B cell (primary cell): ENCODE measurements around the gene SLC8B1. TPM values are rescaled to one million over a fixed set of nuclear protein-coding genes. Genes with fewer than 3 reads are reported as not detected.

ENCODE experiments used
- ATAC-seq: fragments of 200-7000 bp; cut with Tn5 transposase; one replicate; pipeline ENCODE4 v1.10.0; 2021; ENCODE audit warnings: low read depth, mild to moderate bottlenecking, moderate number of reproducible peaks, moderate library complexity
- CTCF ChIA-PET: fragments of 350-600 bp; sonication (Branson Sonifier 250); formaldehyde crosslinking; loops from one replicate; lab custom pipeline; 2021; ENCODE audit warnings: antibody characterized with exemption, inconsistent platforms; lab: Charles Lee
- POLR2A ChIA-PET: fragments of 350-600 bp; sonication (Branson Sonifier 250); formaldehyde crosslinking; loops from one replicate; lab custom pipeline; 2021; ENCODE audit warnings: antibody characterized with exemption; lab: Charles Lee
- DNase-seq: peaks from one replicate; pipeline ENCODE4 v3.0.0; 2013
- H2AFZ ChIP-seq: 2 replicates; pipeline ENCODE4 v1.6.1; 2012; ENCODE audit warnings: mild to moderate bottlenecking, low read depth, low read length; ENCODE audit not compliant: insufficient read depth, poor library complexity, severe bottlenecking
- H3K27ac ChIP-seq, 2 donors: 1 replicate in 1 of 2; 2 replicates in 1 of 2; pipeline ENCODE4 v1.5.1; 2012 to 2013; ENCODE audit warnings: low read length in 2 of 2, mild to moderate bottlenecking in 2 of 2, moderate library complexity in 1 of 2
- H3K27me3 ChIP-seq, 4 experiments: fragments of 200-600 bp in 1 of 4; sonication (generic) in 1 of 4; replicated peaks in 1 of 4; 1 replicate in 2 of 4; 2 replicates in 2 of 4; pipeline versions ENCODE4 v1.6.1 to v1.7.0; 2013 to 2016; ENCODE audit warnings: low read length in 3 of 4, mild to moderate bottlenecking in 2 of 4, mixed read lengths in 1 of 4, moderate library complexity in 1 of 4; ENCODE audit not compliant: insufficient read depth in 4 of 4, control insufficient read depth in 3 of 4; ENCODE audit errors: control extremely low read depth in 1 of 4
- H3K36me3 ChIP-seq, 2 experiments: replicated peaks in 1 of 2; 1 replicate in 1 of 2; 2 replicates in 1 of 2; pipeline versions ENCODE4 v1.6.1 to v1.7.1; 2013; ENCODE audit warnings: low read length in 1 of 2; ENCODE audit not compliant: insufficient read depth in 2 of 2, control insufficient read depth in 1 of 2; ENCODE audit errors: control extremely low read depth in 1 of 2, extremely low read depth in 1 of 2
- H3K4me1 ChIP-seq, 2 donors: fragments of 200-600 bp in 1 of 2; sonication (generic) in 1 of 2; 1 replicate in 1 of 2; 2 replicates in 1 of 2; pipeline versions ENCODE4 v1.5.1 to v1.6.1; 2013 to 2017; ENCODE audit warnings: low read length in 2 of 2; ENCODE audit not compliant: control insufficient read depth in 2 of 2, insufficient read depth in 2 of 2
- H3K4me2 ChIP-seq: replicated peaks from 2 replicates; pipeline ENCODE3; 2012; ENCODE audit warnings: mild to moderate bottlenecking, low read depth, low read length; ENCODE audit not compliant: poor library complexity, severe bottlenecking
- H3K4me3 ChIP-seq, 5 experiments: fragments of 200-600 bp in 1 of 5; sonication (generic) in 1 of 5; 1 replicate in 3 of 5; 2 replicates in 2 of 5; pipeline versions ENCODE4 v1.5.1 to v1.7.0; 2011 to 2016; ENCODE audit warnings: low read length in 4 of 5, mild to moderate bottlenecking in 4 of 5, low read depth in 2 of 5, control low read depth in 1 of 5, moderate library complexity in 1 of 5; ENCODE audit not compliant: insufficient read depth in 1 of 5; ENCODE audit errors: control extremely low read depth in 1 of 5, extremely low read depth in 1 of 5
- H3K79me2 ChIP-seq: fragments of 200-600 bp; sonication (generic); one replicate; pipeline ENCODE4 v1.6.0; 2016; ENCODE audit warnings: low read length; ENCODE audit not compliant: control insufficient read depth, insufficient read depth
- H3K9ac ChIP-seq: fragments of 200-600 bp; sonication (generic); 2 replicates; pipeline ENCODE4 v1.6.1; 2017; ENCODE audit warnings: mild to moderate bottlenecking, low read length, moderate library complexity
- H3K9me3 ChIP-seq, 3 donors: one replicate each; pipeline versions ENCODE4 v1.6.1 to v1.7.1; 2013; ENCODE audit warnings: low read length in 2 of 3; ENCODE audit not compliant: control insufficient read depth in 2 of 3, insufficient read depth in 1 of 3; ENCODE audit errors: control extremely low read depth in 1 of 3
- H4K20me1 ChIP-seq: 2 replicates; pipeline ENCODE4 v1.6.0; 2012; ENCODE audit warnings: mild to moderate bottlenecking, low read length; ENCODE audit not compliant: insufficient read depth, control insufficient read depth, poor library complexity, severe bottlenecking
- H3K27ac Mint-ChIP-seq: one replicate; pipeline ENCODE4 v1.8.0; 2021; ENCODE audit warnings: mixed read lengths
- H3K27me3 Mint-ChIP-seq: one replicate; pipeline ENCODE4 v1.8.0; 2021; ENCODE audit warnings: mixed read lengths
- H3K4me1 Mint-ChIP-seq: one replicate; pipeline ENCODE4 v1.8.0; 2021; ENCODE audit warnings: mixed read lengths
- H3K4me3 Mint-ChIP-seq: one replicate; pipeline ENCODE4 v1.8.0; 2021; ENCODE audit warnings: mixed read lengths
- H3K9me3 Mint-ChIP-seq: one replicate; pipeline ENCODE4 v1.8.0; 2022; ENCODE audit warnings: mixed read lengths; ENCODE audit not compliant: insufficient read depth
- CTCF ChIP-seq: fragments of 200-600 bp; IDR thresholded peaks from one replicate; pipeline ENCODE4 v1.8.0; 2022; ENCODE audit warnings: antibody characterized with exemption, mild to moderate bottlenecking
- EZH2 ChIP-seq: IDR thresholded peaks from 2 replicates; pipeline ENCODE4 v1.6.1; 2012; ENCODE audit warnings: borderline replicate concordance, low read depth, mild to moderate bottlenecking, moderate library complexity, low read length; ENCODE audit not compliant: insufficient read depth, poor library complexity, severe bottlenecking
- WGBS: methylation state at CpG from one replicate; pipeline ENCODE4 v1.1.5; 2013; ENCODE audit warnings: missing lambda C conversion rate; ENCODE audit not compliant: insufficient coverage; 5-methylcytosine and 5-hydroxymethylcytosine counted together
- intact Hi-C: fragments of 100-400 bp; cut with micrococcal nuclease; formaldehyde crosslinking; loops from one replicate; pipeline ENCODE4 v1.10.0; 2022
- polyA plus RNA-seq: library from polyadenylated mRNA; depleted of rRNA; stranded (reverse); fragments of >200 nt; gene quantifications from 2 replicates; pipeline ENCODE4 v1.2.3, GENCODE V29; 2012
- total RNA-seq, 2 donors: library from RNA; stranded (reverse); fragments of 120-200 nt in 1 of 2; gene quantifications; 1 replicate in 1 of 2; 2 replicates in 1 of 2; pipeline versions ENCODE4 v1.2.3 to v1.2.4, GENCODE V29; 2013 to 2022

The SLC8B1 gene
- total and polyA plus RNA-seq, 2 donors (not counting 1 experiment from before 2014, with no cell fraction given): 18.7 to 35.6 TPM

GRCh38 chr12:113285679-113286610 is 49.0 kb downstream of the SLC8B1 start:
- H2AFZ ChIP-seq: no peak overlapping the region
- Mint-ChIP-seq H3K27me3 (no peaks in the 10 kb centered on the region), H3K9me3 (no peaks in the 10 kb centered on the region), H3K4me1 (no peaks in the 10 kb centered on the region), H3K27ac (no peak overlapping the region), H3K4me3 (no peak overlapping the region)
- no peaks in the 10 kb centered on the region for H3K4me1 ChIP-seq
- H3K79me2 ChIP-seq: no peaks in the 10 kb centered on the region
- no peak for DNase-seq
- no peak overlapping the region for H3K27ac ChIP-seq
- no peak overlapping the region for H3K9ac ChIP-seq
- no peaks in the 10 kb centered on the region for H3K9me3 ChIP-seq
- intact Hi-C loops: no loop called here
- H3K36me3 ChIP-seq: peaks cover 0 to 61% of the 10 kb centered on the region in 2 experiments
- H3K4me2 ChIP-seq: no peak overlapping the region
- TF ChIP-seq EZH2: no peak
- no peak for TF ChIP-seq CTCF
- H4K20me1 ChIP-seq: no peaks in the 10 kb centered on the region
- CTCF ChIA-PET: no interaction called here
- WGBS: 95% methylated on average over 20 of the region's 22 CpGs
- H3K4me3 ChIP-seq: no peak overlapping the region
- POLR2A ChIA-PET: interaction anchor here (0.6 to 0.7 kb wide), 2 partner anchors 15 to 89 kb away, joined by 4 read pairs; no protein-coding TSS in a partner anchor
- no peaks in the 10 kb centered on the region for H3K27me3 ChIP-seq
- ATAC-seq: no peak

GRCh38 chr12:113284751-113285150 is 50.2 kb downstream of the SLC8B1 start:
- no peaks in the 10 kb centered on the region for H3K4me1 Mint-ChIP-seq
- Histone ChIP-seq H3K79me2 (no peaks in the 10 kb centered on the region), H3K4me1 (no peaks in the 10 kb centered on the region), H3K36me3 (peaks cover 0 to 61% of the 10 kb centered on the region in 2 experiments), H2AFZ (no peak overlapping the region), H3K9ac (no peak overlapping the region), H3K27me3 (no peaks in the 10 kb centered on the region), H3K4me2 (no peak overlapping the region), H4K20me1 (no peaks in the 10 kb centered on the region), H3K27ac (no peak overlapping the region), H3K9me3 (no peaks in the 10 kb centered on the region), H3K4me3 (no peak overlapping the region)
- H3K9me3 Mint-ChIP-seq: no peaks in the 10 kb centered on the region
- DNase-seq: no peak
- no peak overlapping the region for H3K4me3 Mint-ChIP-seq
- TF ChIP-seq CTCF (no peak), EZH2 (no peak)
- H3K27ac Mint-ChIP-seq: no peak overlapping the region
- intact Hi-C loops: no loop called here
- ChIA-PET POLR2A (no interaction called here), CTCF (no interaction called here)
- WGBS: 93% methylated on average over 13 of the region's 13 CpGs
- H3K27me3 Mint-ChIP-seq: no peaks in the 10 kb centered on the region
- no peak for ATAC-seq
